Measurements from ENCODE around the gene NRCAM. TPM values are rescaled to one million over a fixed set of nuclear protein-coding genes. Genes with fewer than 3 reads are reported as not detected.

NRCAM gene
- total and polyA plus RNA-seq, 2 of the 8 experiments (the other 6 are each of a cell fraction or from before 2014, with no cell fraction given): 2.7 to 3.8 TPM

DNA sequence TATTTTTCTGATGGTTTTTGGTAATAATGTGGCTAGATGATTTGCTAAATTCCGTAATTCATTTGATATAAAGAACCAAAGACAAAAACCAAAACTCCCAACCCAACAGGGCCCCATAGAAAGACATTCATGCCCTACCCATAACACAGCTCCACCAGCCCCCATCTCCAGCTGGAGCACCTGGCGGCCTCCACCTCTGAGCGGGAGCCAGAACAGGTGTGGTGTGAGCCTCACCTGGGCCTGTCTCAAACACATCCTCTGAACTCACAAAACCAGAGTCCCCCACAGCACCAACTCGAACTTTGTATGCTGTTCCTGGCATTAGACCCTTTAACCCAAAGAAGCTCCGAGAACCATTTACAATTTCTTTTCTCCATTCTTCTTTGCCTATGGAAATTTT lies 289.5 kb downstream of the NRCAM start:
- H2BK120ac ChIP-seq (replicated peaks; ENCODE audit: low read depth, low read length): no peak overlapping the region
- H3K9me3 ChIP-seq (ENCODE audit: insufficient read depth in 2 of 2, low read depth in 1 of 2, low read length in 1 of 2): no peaks in the 10 kb centered on the region
- H3K23me2 ChIP-seq (ENCODE audit: low read depth, low read length): no peaks in the 10 kb centered on the region
- H3K18ac ChIP-seq (ENCODE audit: extremely low read depth, low read length): no peak overlapping the region
- H3K9ac ChIP-seq (replicated peaks in 1 of 4; ENCODE audit: extremely low read depth in 1 of 4, low read depth in 3 of 4, low read length in 3 of 4): no peak overlapping the region
- TF ChIP-seq CBX8 (IDR thresholded peaks at IDR 0.05; ENCODE audit: borderline replicate concordance, low read depth, low read length) (no peak), JUN (IDR thresholded peaks at IDR 0.05; ENCODE audit: low read depth, low read length) (no peak)
- H3K56ac ChIP-seq (replicated peaks; ENCODE audit: insufficient read length, low read depth, low read length): no peak overlapping the region
- H2BK20ac ChIP-seq (ENCODE audit: low read length): no peak overlapping the region
- ChIA-PET CTCF (ENCODE audit: partially characterized antibody) (interaction anchor here (1.5 kb wide), 1 partner anchor 53 kb away, joined by 5 read pairs; no protein-coding TSS in a partner anchor), POLR2A (ENCODE audit: partially characterized antibody) (no interaction called here)
- FAIRE-seq: no peak
- no peak overlapping the region for H3K4me2 ChIP-seq (ENCODE audit: insufficient read depth in 1 of 2, low read depth in 2 of 2, low read length in 2 of 2)
- no peaks in the 10 kb centered on the region for H3K36me3 ChIP-seq (ENCODE audit: control insufficient read depth in 2 of 4, insufficient read depth in 4 of 4, low read length in 3 of 4)
- DNase-seq (ENCODE audit: low read depth in 1 of 2, low spot score in 2 of 2): no peak
- H3K4me1 ChIP-seq (replicated peaks in 1 of 4; ENCODE audit: control insufficient read depth in 3 of 4, insufficient read depth in 4 of 4, low read length in 3 of 4): peaks cover 0 to 3% (median 1%) of the 10 kb centered on the region in 4 experiments; a peak in 3 of 7 replicates
- no peak overlapping the region for H3K27ac ChIP-seq (ENCODE audit: low read depth, low read length)
- H3K4me3 ChIP-seq (ENCODE audit: extremely low read depth in 1 of 4, insufficient read depth in 2 of 4, low read depth in 3 of 4, low read length in 4 of 4): no peak overlapping the region
- H3K4ac ChIP-seq (replicated peaks; ENCODE audit: insufficient read length, low read depth, low read length): no peak overlapping the region
- H3K14ac ChIP-seq (ENCODE audit: insufficient read length): no peak overlapping the region
- no peaks in the 10 kb centered on the region for H4K20me1 ChIP-seq (replicated peaks in 1 of 2; ENCODE audit: control insufficient read depth in 1 of 2, insufficient read depth in 2 of 2, low read length in 2 of 2)
- no peak overlapping the region for H3K23ac ChIP-seq (ENCODE audit: insufficient read length)
- H4K8ac ChIP-seq (ENCODE audit: extremely low read depth, insufficient read depth, low read length): no peak overlapping the region; the same call in 1 of the 2 replicates
- no peak overlapping the region for H2BK15ac ChIP-seq (ENCODE audit: low read length)
- H4K5ac ChIP-seq (ENCODE audit: insufficient read length, low read depth, low read length): no peak overlapping the region
- 87% methylated on average over 5 of the region's 5 CpGs; no CpG with 5 or more reads in 1 of the 2 experiments for WGBS, 2 experiments (ENCODE audit: extremely low coverage in 1 of 2, insufficient coverage in 1 of 2, insufficient read length in 1 of 2, insufficient replicate concordance in 2 of 2, low coverage in 1 of 2, low lambda C conversion rate in 2 of 2, missing lambda C conversion rate in 1 of 2)
- no peak overlapping the region for H4K91ac ChIP-seq (replicated peaks; ENCODE audit: insufficient read length, low read length)
- no peak overlapping the region for H2AFZ ChIP-seq (ENCODE audit: low read length)
- H2BK12ac ChIP-seq (ENCODE audit: low read depth, low read length): no peak overlapping the region
- no peaks in the 10 kb centered on the region for H3K79me1 ChIP-seq (ENCODE audit: low read depth, low read length)
- H2BK5ac ChIP-seq (ENCODE audit: low read depth, low read length): no peak overlapping the region
- no peak overlapping the region for H2AK5ac ChIP-seq (ENCODE audit: low read depth, low read length)
- H3K27me3 ChIP-seq (replicated peaks in 1 of 4; ENCODE audit: control insufficient read depth in 3 of 4, extremely low read depth in 1 of 4, insufficient read depth in 3 of 4, low read length in 3 of 4): no peaks in the 10 kb centered on the region
- no peaks in the 10 kb centered on the region for H3K79me2 ChIP-seq (ENCODE audit: control insufficient read depth in 1 of 2, insufficient read depth in 2 of 2, low read length in 2 of 2)

Data from H1 (cell line).